ENCODE measurements around the gene C16orf96. TPM values are rescaled to one million over a fixed set of nuclear protein-coding genes. Genes with fewer than 3 reads are reported as not detected.

Gene C16orf96
- total and polyA plus RNA-seq, 2 of the 8 experiments (the other 6 are each of a cell fraction or from before 2014, with no cell fraction given) = 1.0 to 1.3 TPM

DNA sequence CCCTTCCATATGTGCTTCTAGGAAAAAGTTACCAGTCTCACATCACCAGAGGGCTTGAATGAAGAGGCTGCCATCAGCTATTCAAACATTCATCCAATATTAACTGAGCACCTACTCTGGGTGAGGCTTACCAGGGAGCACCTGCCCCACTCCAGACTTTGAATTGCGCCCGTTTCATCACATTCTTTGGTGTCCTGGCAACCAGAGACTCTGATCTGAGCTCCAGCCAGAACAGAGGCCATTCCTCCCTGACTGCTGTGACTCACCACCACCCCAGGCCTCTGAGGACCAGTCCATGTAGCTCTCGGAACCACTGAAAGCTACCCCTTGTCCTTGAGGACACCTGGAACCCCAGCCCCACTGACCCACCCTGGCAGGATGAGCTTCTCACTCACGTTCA lies at the start of gene C16orf96 (continued):
- TF ChIP-seq, protein P1, sequence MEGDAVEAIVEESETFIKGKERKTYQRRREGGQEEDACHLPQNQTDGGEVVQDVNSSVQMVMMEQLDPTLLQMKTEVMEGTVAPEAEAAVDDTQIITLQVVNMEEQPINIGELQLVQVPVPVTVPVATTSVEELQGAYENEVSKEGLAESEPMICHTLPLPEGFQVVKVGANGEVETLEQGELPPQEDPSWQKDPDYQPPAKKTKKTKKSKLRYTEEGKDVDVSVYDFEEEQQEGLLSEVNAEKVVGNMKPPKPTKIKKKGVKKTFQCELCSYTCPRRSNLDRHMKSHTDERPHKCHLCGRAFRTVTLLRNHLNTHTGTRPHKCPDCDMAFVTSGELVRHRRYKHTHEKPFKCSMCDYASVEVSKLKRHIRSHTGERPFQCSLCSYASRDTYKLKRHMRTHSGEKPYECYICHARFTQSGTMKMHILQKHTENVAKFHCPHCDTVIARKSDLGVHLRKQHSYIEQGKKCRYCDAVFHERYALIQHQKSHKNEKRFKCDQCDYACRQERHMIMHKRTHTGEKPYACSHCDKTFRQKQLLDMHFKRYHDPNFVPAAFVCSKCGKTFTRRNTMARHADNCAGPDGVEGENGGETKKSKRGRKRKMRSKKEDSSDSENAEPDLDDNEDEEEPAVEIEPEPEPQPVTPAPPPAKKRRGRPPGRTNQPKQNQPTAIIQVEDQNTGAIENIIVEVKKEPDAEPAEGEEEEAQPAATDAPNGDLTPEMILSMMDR (IDR thresholded peaks at IDR 0.05; ENCODE audit: control extremely low read depth in 1 of 3, insufficient read depth in 1 of 3, low read depth in 1 of 3, low read length in 3 of 3) = no peak

Measured in H1 (cell line).